HepG2 (cell line): ENCODE data around the gene CALR. TPM values are rescaled to one million over a fixed set of nuclear protein-coding genes. Genes with fewer than 3 reads are reported as not detected.
A peak's percentile ranks its signal among the peaks of the same experiment; 100 is the strongest.

ENCODE experiments used
- ATM ChIP-seq: fragments of 450-650 bp; IDR thresholded peaks from 2 replicates; pipeline ENCODE4 v1.7.1; 2017; ENCODE audit warnings: mild to moderate bottlenecking, borderline replicate concordance
- DR1 ChIP-seq: sonication (generic); formaldehyde crosslinking; IDR thresholded peaks from 2 replicates; pipeline ENCODE4 v1.8.0; 2021; ENCODE audit warnings: mild to moderate bottlenecking, missing genetic modification reagents, inconsistent platforms
- ESRRA ChIP-seq: sonication (generic); formaldehyde crosslinking; IDR thresholded peaks from 2 replicates; pipeline ENCODE4 v1.5.1; 2020; ENCODE audit warnings: mild to moderate bottlenecking, low read depth, missing genetic modification reagents
- EZH2 ChIP-seq: conservative IDR thresholded peaks from 2 replicates; pipeline ENCODE4 v1.6.1; 2012; ENCODE audit warnings: mild to moderate bottlenecking, low read depth, low read length, moderate library complexity
- GMEB2 ChIP-seq: IDR thresholded peaks from 2 replicates; pipeline ENCODE4 v1.6.1; 2016; ENCODE audit warnings: missing biosample characterization, missing genetic modification reagents, low read depth
- GTF2F1 ChIP-seq: fragments of 150-350 bp; IDR thresholded peaks from 2 replicates; pipeline ENCODE4 v1.6.1; 2014; ENCODE audit warnings: low read length
- HOXD1 ChIP-seq: sonication (generic); formaldehyde crosslinking; IDR thresholded peaks from 2 replicates; pipeline ENCODE4 v1.5.0; 2020; ENCODE audit warnings: missing genetic modification reagents
- MXI1 ChIP-seq: IDR thresholded peaks from 3 replicates; pipeline ENCODE4 v1.6.1; 2012; ENCODE audit warnings: low read depth, low read length, inconsistent platforms, borderline replicate concordance
- NFIB ChIP-seq: sonication (generic); formaldehyde crosslinking; IDR thresholded peaks from 2 replicates; pipeline ENCODE4 v1.9.0; 2021; ENCODE audit warnings: missing genetic modification reagents, mild to moderate bottlenecking, borderline replicate concordance
- PRMT3 ChIP-seq: sonication (generic); formaldehyde crosslinking; IDR thresholded peaks from 2 replicates; pipeline ENCODE4 v1.8.1; 2022; ENCODE audit warnings: low read depth, mild to moderate bottlenecking, moderate library complexity, missing genetic modification reagents, borderline replicate concordance
- TRIM24 ChIP-seq: sonication (generic); formaldehyde crosslinking; IDR thresholded peaks from 2 replicates; pipeline ENCODE4 v1.8.0; 2022; ENCODE audit warnings: mild to moderate bottlenecking, missing genetic modification reagents
- ZBTB33 ChIP-seq: sonication (generic); formaldehyde crosslinking; IDR thresholded peaks from 2 replicates; pipeline ENCODE4 v1.4.0; 2020; ENCODE audit warnings: missing genetic modification reagents
- ZEB1 ChIP-seq: IDR thresholded peaks from 2 replicates; pipeline ENCODE4 v1.6.1; 2012; ENCODE audit warnings: mild to moderate bottlenecking, low read depth, inconsistent platforms; ENCODE audit not compliant: insufficient replicate concordance
- ZFP82 ChIP-seq: sonication (generic); formaldehyde crosslinking; IDR thresholded peaks from 2 replicates; pipeline ENCODE4 v1.5.1; 2020; ENCODE audit warnings: mild to moderate bottlenecking, missing genetic modification reagents, borderline replicate concordance
- ZNF10 ChIP-seq: sonication (generic); formaldehyde crosslinking; IDR thresholded peaks from 2 replicates; pipeline ENCODE4 v1.4.0; 2020; ENCODE audit warnings: mild to moderate bottlenecking, low read depth, missing genetic modification reagents, borderline replicate concordance
- ZNF30 ChIP-seq: sonication (generic); formaldehyde crosslinking; IDR thresholded peaks from 2 replicates; pipeline ENCODE4 v1.5.0; 2020; ENCODE audit warnings: mild to moderate bottlenecking, missing genetic modification reagents
- ZNF550 ChIP-seq: sonication (generic); formaldehyde crosslinking; IDR thresholded peaks from 2 replicates; pipeline ENCODE4 v1.4.0; 2020; ENCODE audit warnings: mild to moderate bottlenecking, missing genetic modification reagents, borderline replicate concordance
- ZNF597 ChIP-seq: sonication (generic); formaldehyde crosslinking; IDR thresholded peaks from 2 replicates; pipeline ENCODE4 v1.5.0; 2020; ENCODE audit warnings: missing genetic modification reagents
- ZNF652 ChIP-seq: IDR thresholded peaks from 2 replicates; pipeline ENCODE4 v1.6.1; 2016; ENCODE audit warnings: low read depth, borderline replicate concordance
- ZNF672 ChIP-seq: sonication (generic); formaldehyde crosslinking; IDR thresholded peaks from 2 replicates; pipeline ENCODE4 v1.8.1; 2022; ENCODE audit warnings: missing genetic modification reagents
- ZNF720 ChIP-seq: sonication (generic); formaldehyde crosslinking; IDR thresholded peaks from 2 replicates; pipeline ENCODE4 v1.4.0; 2020; ENCODE audit warnings: missing genetic modification reagents
- ZNF776 ChIP-seq: sonication (generic); formaldehyde crosslinking; IDR thresholded peaks from 2 replicates; pipeline ENCODE4 v1.4.0; 2020; ENCODE audit warnings: mild to moderate bottlenecking, missing genetic modification reagents
- ZNF800 ChIP-seq: sonication (generic); formaldehyde crosslinking; IDR thresholded peaks from 2 replicates; pipeline ENCODE4 v1.4.0; 2020; ENCODE audit warnings: missing genetic modification reagents
- polyA plus RNA-seq, 8 experiments: library from polyadenylated mRNA; depleted of rRNA in 3 of 8; stranded (reverse) in 7 of 8; unstranded in 1 of 8; fragments of >200 nt; fragmentation: Illumina TruSeq in 4 of 8; extraction: Trizol in 4 of 8; gene quantifications; 2 replicates each; pipeline versions ENCODE4 v1.2.1 to v1.2.3, GENCODE V29; 2011 to 2016; ENCODE audit warnings: low read depth in 4 of 8, missing spikeins in 1 of 8, mixed read lengths in 1 of 8; ENCODE audit not compliant: insufficient read depth in 1 of 8
- total RNA-seq, 5 experiments: library from RNA; depleted of rRNA; stranded (reverse); fragments of >200 nt; fragmentation: Illumina TruSeq; extraction: Trizol; gene quantifications; 2 replicates each; pipeline ENCODE4 v1.2.3, GENCODE V29; 2016; ENCODE audit warnings: low read depth in 1 of 5

CALR gene
- total and polyA plus RNA-seq, 2 of the 13 experiments (the other 11 are each of a cell fraction or from before 2014, with no cell fraction given): 898 to 934 TPM

GRCh38 chr19:12985049-12985776, 46.8 kb downstream of the CALR start (continued):
- TF ChIP-seq ZBTB33 (CRISPR knock-in tag) (no peak), ZNF720 (CRISPR knock-in tag) (no peak), ZNF550 (CRISPR knock-in tag) (peak; percentile 56; the same call in 1 of the 2 replicates), PRMT3 (CRISPR knock-in tag) (no peak), ZNF652 (CRISPR knock-in tag) (no peak), TRIM24 (no peak), ZNF776 (CRISPR knock-in tag) (no peak), ATM (no peak), NFIB (CRISPR knock-in tag) (no peak), ZNF672 (CRISPR knock-in tag) (no peak), GMEB2 (CRISPR knock-in tag) (no peak), HOXD1 (no peak), DR1 (CRISPR knock-in tag) (no peak; the same call in 1 of the 2 replicates), MXI1 (peak; percentile 96; the same call in 2 of the 3 replicates), ZNF597 (CRISPR knock-in tag) (no peak), ZNF10 (no peak), ZFP82 (CRISPR knock-in tag) (no peak; the same call in 1 of the 2 replicates), ZNF30 (no peak), ESRRA (CRISPR knock-in tag) (no peak), EZH2 (no peak), GTF2F1 (no peak), ZEB1 (no peak), ZNF800 (CRISPR knock-in tag) (no peak)
